HG03571 (cell line): Measurements from ENCODE around the gene ZBTB43.
"Not testable (repeated sequence)": the region's sequence is repeated elsewhere in the genome, so short reads cannot be mapped to it uniquely, and the experiment has no call there.

Source experiments
- ATAC-seq: cut with Tn5 transposase; IDR thresholded peaks from one replicate; pipeline ENCODE4 v1.9.1; 2021; ENCODE audit not compliant: unreplicated experiment

Gene ZBTB43

GRCh38 chr9:126804696-126805553 is at the start of gene ZBTB43:
Gene ZBTB43, plus strand, starts transcription at chr9:126805040. Its CDS starts 27,470 bp downstream, at chr9:126832510.
- peak; percentile 73 for ATAC-seq

- no peak for ATAC-seq
These were observed 49.4 kb upstream of the ZBTB43 start for GRCh38 chr9:126755317-126755875.

- no peak for ATAC-seq
These were observed 48.6 kb upstream of the ZBTB43 start for GRCh38 chr9:126756238-126756637.

GRCh38 chr9:126756876-126757415 is 47.9 kb upstream of the ZBTB43 start:
- ATAC-seq, result no peak

GRCh38 chr9:126758916-126759585 is 45.8 kb upstream of the ZBTB43 start:
- ATAC-seq, result no peak

- no peak for ATAC-seq
These were observed 43.6 kb upstream of the ZBTB43 start for GRCh38 chr9:126761274-126761673.

- ATAC-seq, result no peak
These were observed 41.6 kb upstream of the ZBTB43 start for GRCh38 chr9:126763130-126763764.

GRCh38 chr9:126773004-126773607 is 31.7 kb upstream of the ZBTB43 start:
- no peak for ATAC-seq

GRCh38 chr9:126775926-126776325 is 28.9 kb upstream of the ZBTB43 start:
- no peak for ATAC-seq

GRCh38 chr9:126777733-126778132 is 27.1 kb upstream of the ZBTB43 start:
- ATAC-seq, result no peak

GRCh38 chr9:126778141-126778540 is 26.7 kb upstream of the ZBTB43 start:
- no peak for ATAC-seq

GRCh38 chr9:126778696-126779095 is 26.1 kb upstream of the ZBTB43 start:
- not testable (repeated sequence) for ATAC-seq

GRCh38 chr9:126781186-126782052 is 23.4 kb upstream of the ZBTB43 start:
- ATAC-seq, result no peak

GRCh38 chr9:126782053-126782388 is 22.8 kb upstream of the ZBTB43 start:
- ATAC-seq, result no peak

- no peak for ATAC-seq
These were observed 20.9 kb upstream of the ZBTB43 start for GRCh38 chr9:126783949-126784348.

- no peak for ATAC-seq
These were observed 20.4 kb upstream of the ZBTB43 start for GRCh38 chr9:126784401-126784800.

- ATAC-seq, result not testable (repeated sequence)
These were observed 20.0 kb upstream of the ZBTB43 start for GRCh38 chr9:126784841-126785240.

GRCh38 chr9:126788046-126788445 is 16.8 kb upstream of the ZBTB43 start:
- ATAC-seq, result no peak

GRCh38 chr9:126788634-126789349 is 16.0 kb upstream of the ZBTB43 start:
- ATAC-seq, result no peak
